ENCODE measurements around the gene NHS.

The NHS gene

GRCh38 chrX:17758382-17758781 lies 383.4 kb downstream of the NHS start:
- no peaks in the 10 kb centered on the region for H4K20me1 ChIP-seq (ENCODE audit: insufficient read depth, low read length)
- H3K27ac ChIP-seq (ENCODE audit: low read depth, low read length, poor library complexity, severe bottlenecking): no peak overlapping the region
- no peaks in the 10 kb centered on the region for H3K27me3 ChIP-seq (ENCODE audit: insufficient read depth, low read length)
- no peaks in the 10 kb centered on the region for H3K9me2 ChIP-seq (ENCODE audit: low read depth, low read length)
- H3F3A ChIP-seq (ENCODE audit: insufficient read depth, low read length): no peaks in the 10 kb centered on the region
- H3K4me1 ChIP-seq (ENCODE audit: insufficient read depth, low read length, severe bottlenecking): no peaks in the 10 kb centered on the region
- no peaks in the 10 kb centered on the region for H3K79me2 ChIP-seq (ENCODE audit: insufficient read depth, low read length)
- no peaks in the 10 kb centered on the region for H3K9me3 ChIP-seq (ENCODE audit: low read length)
- no peak overlapping the region for H3K4me2 ChIP-seq (ENCODE audit: low read length)
- H3K9ac ChIP-seq (ENCODE audit: low read length): no peak overlapping the region
- TF ChIP-seq EZH2 (IDR thresholded peaks at IDR 0.05; ENCODE audit: borderline replicate concordance, low read length): no peak
- TF ChIP-seq, protein P1, sequence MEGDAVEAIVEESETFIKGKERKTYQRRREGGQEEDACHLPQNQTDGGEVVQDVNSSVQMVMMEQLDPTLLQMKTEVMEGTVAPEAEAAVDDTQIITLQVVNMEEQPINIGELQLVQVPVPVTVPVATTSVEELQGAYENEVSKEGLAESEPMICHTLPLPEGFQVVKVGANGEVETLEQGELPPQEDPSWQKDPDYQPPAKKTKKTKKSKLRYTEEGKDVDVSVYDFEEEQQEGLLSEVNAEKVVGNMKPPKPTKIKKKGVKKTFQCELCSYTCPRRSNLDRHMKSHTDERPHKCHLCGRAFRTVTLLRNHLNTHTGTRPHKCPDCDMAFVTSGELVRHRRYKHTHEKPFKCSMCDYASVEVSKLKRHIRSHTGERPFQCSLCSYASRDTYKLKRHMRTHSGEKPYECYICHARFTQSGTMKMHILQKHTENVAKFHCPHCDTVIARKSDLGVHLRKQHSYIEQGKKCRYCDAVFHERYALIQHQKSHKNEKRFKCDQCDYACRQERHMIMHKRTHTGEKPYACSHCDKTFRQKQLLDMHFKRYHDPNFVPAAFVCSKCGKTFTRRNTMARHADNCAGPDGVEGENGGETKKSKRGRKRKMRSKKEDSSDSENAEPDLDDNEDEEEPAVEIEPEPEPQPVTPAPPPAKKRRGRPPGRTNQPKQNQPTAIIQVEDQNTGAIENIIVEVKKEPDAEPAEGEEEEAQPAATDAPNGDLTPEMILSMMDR (IDR thresholded peaks at IDR 0.05; ENCODE audit: low read length): no peak
- H3K36me3 ChIP-seq (ENCODE audit: insufficient read depth, low read length): no peaks in the 10 kb centered on the region
- no peak overlapping the region for H3K4me3 ChIP-seq (ENCODE audit: low read depth, low read length, poor library complexity, severe bottlenecking)
- H2AFZ ChIP-seq (ENCODE audit: low read length): no peak overlapping the region

DNA sequence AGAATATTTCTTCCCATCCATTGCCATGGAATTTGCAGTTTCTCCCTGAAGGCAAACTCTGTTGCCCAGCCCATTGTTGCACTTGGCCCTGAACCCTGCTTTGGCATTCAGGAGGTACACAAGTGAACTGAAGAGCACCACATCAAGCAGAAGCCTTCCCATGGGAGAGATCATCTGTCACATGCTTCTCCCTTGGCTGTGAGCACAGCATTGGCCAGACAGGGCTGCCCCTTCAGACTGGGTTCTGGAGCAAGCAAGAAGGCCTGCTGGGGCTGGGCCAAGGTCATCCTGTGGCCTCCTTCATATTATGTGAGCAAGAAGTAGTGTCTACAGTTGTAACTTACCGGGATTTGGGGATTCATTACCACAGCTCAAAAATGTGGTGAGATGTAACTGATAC lies 385.0 kb downstream of the NHS start:
- H3F3A ChIP-seq (ENCODE audit: insufficient read depth, low read length): no peaks in the 10 kb centered on the region
- no peaks in the 10 kb centered on the region for H3K9me2 ChIP-seq (ENCODE audit: low read depth, low read length)
- no peaks in the 10 kb centered on the region for H3K36me3 ChIP-seq (ENCODE audit: insufficient read depth, low read length)
- no peaks in the 10 kb centered on the region for H3K79me2 ChIP-seq (ENCODE audit: insufficient read depth, low read length)
- no peaks in the 10 kb centered on the region for H4K20me1 ChIP-seq (ENCODE audit: insufficient read depth, low read length)
- H3K4me2 ChIP-seq (ENCODE audit: low read length): no peak overlapping the region
- no peaks in the 10 kb centered on the region for H3K9me3 ChIP-seq (ENCODE audit: low read length)
- TF ChIP-seq, protein P1 (IDR thresholded peaks at IDR 0.05; ENCODE audit: low read length): no peak
- TF ChIP-seq EZH2 (IDR thresholded peaks at IDR 0.05; ENCODE audit: borderline replicate concordance, low read length): no peak
- no peak overlapping the region for H3K9ac ChIP-seq (ENCODE audit: low read length)
- no peak overlapping the region for H3K4me3 ChIP-seq (ENCODE audit: low read depth, low read length, poor library complexity, severe bottlenecking)
- no peak overlapping the region for H3K27ac ChIP-seq (ENCODE audit: low read depth, low read length, poor library complexity, severe bottlenecking)
- no peak overlapping the region for H2AFZ ChIP-seq (ENCODE audit: low read length)
- H3K4me1 ChIP-seq (ENCODE audit: insufficient read depth, low read length, severe bottlenecking): no peaks in the 10 kb centered on the region
- H3K27me3 ChIP-seq (ENCODE audit: insufficient read depth, low read length): no peaks in the 10 kb centered on the region

DNA sequence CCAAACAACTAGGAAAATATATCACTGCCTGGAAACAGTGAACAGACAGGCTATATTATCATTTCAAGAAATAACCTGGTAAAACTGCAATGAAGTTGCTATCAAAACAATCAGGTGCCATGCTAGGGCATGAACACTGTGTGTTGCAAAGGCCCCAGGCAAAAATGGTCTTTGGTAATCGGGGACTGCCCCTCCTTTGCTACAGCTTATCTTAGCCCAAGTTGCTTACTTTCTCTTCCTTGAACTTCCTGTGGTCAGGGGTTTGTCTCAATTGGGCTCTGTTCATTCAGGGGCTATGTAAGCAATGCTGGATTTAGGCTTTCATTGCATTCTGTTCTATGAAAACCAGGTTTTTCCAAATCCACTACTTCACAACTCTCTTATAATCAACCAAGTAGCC lies 392.7 kb downstream of the NHS start:
- Histone ChIP-seq H4K20me1 (ENCODE audit: insufficient read depth, low read length) (no peaks in the 10 kb centered on the region), H3F3A (ENCODE audit: insufficient read depth, low read length) (no peaks in the 10 kb centered on the region), H3K4me2 (ENCODE audit: low read length) (no peak overlapping the region), H3K9ac (ENCODE audit: low read length) (no peak overlapping the region), H3K4me1 (ENCODE audit: insufficient read depth, low read length, severe bottlenecking) (no peaks in the 10 kb centered on the region), H3K9me2 (ENCODE audit: low read depth, low read length) (no peaks in the 10 kb centered on the region), H3K27me3 (ENCODE audit: insufficient read depth, low read length) (no peaks in the 10 kb centered on the region), H3K36me3 (ENCODE audit: insufficient read depth, low read length) (no peaks in the 10 kb centered on the region), H3K79me2 (ENCODE audit: insufficient read depth, low read length) (no peaks in the 10 kb centered on the region), H3K27ac (ENCODE audit: low read depth, low read length, poor library complexity, severe bottlenecking) (no peak overlapping the region), H3K4me3 (ENCODE audit: low read depth, low read length, poor library complexity, severe bottlenecking) (no peak overlapping the region), H3K9me3 (ENCODE audit: low read length) (no peaks in the 10 kb centered on the region), H2AFZ (ENCODE audit: low read length) (no peak overlapping the region)
- TF ChIP-seq, protein P1 (IDR thresholded peaks at IDR 0.05; ENCODE audit: low read length): no peak
- no peak for TF ChIP-seq EZH2 (IDR thresholded peaks at IDR 0.05; ENCODE audit: borderline replicate concordance, low read length)

Data from OCI-LY1 (cell line).